ENCODE measurements around the gene TEX14. TPM values are rescaled to one million over a fixed set of nuclear protein-coding genes. Genes with fewer than 3 reads are reported as not detected.

Gene TEX14
- total RNA-seq, 1 experiment from 2014 or later: 0.89 TPM

GRCh38 chr17:58591455-58591854, 100.4 kb downstream of the TEX14 start:
- H3K36me3 ChIP-seq (ENCODE audit: control insufficient read depth in 1 of 2, insufficient read depth in 2 of 2, low read length in 2 of 2): no peaks in the 10 kb centered on the region
- no peak overlapping the region for H3K9ac ChIP-seq (ENCODE audit: low read length)
- H3K27ac ChIP-seq (ENCODE audit: low read depth, low read length): no peak overlapping the region
- H3K4me2 ChIP-seq (ENCODE audit: low read length): no peak overlapping the region
- H3K4me3 ChIP-seq (replicated peaks in 1 of 2; ENCODE audit: low read depth in 1 of 2, low read length in 2 of 2): no peak overlapping the region
- DNase-seq (ENCODE audit: low read depth, low spot score) (no peak), ATAC-seq (no peak)
- CTCF ChIA-PET: interaction anchor here (1.6 kb wide), 1 partner anchor 15 kb away, joined by 5 read pairs; no protein-coding TSS in a partner anchor
- no peaks in the 10 kb centered on the region for H3K9me3 ChIP-seq (ENCODE audit: control insufficient read depth in 1 of 2, insufficient read depth in 1 of 2, low read depth in 1 of 2, low read length in 2 of 2)
- no peak overlapping the region for H2AFZ ChIP-seq (ENCODE audit: low read depth, low read length, poor library complexity, severe bottlenecking)
- no peaks in the 10 kb centered on the region for H3K79me2 ChIP-seq (ENCODE audit: insufficient read depth, low read length)
- no TSS peak for BruUV-seq (replicated peaks)
- H3K27me3 ChIP-seq (ENCODE audit: insufficient read depth, low read length): no peaks in the 10 kb centered on the region
- intact Hi-C loops (cut with micrococcal nuclease): no loop called here
- no peaks in the 10 kb centered on the region for H4K20me1 ChIP-seq (ENCODE audit: insufficient read depth)
- no peak for TF ChIP-seq EZH2phosphoT487 (IDR thresholded peaks at IDR 0.05; ENCODE audit: borderline replicate concordance)
- no peak for TF ChIP-seq EZH2 (IDR thresholded peaks at IDR 0.05)
- peak in 2 of 3 experiments; percentile 31 to 42; a peak in 2 of 6 replicates for TF ChIP-seq CTCF (IDR thresholded peaks at IDR 0.05 in 2 of 3, conservative IDR thresholded peaks at IDR 0.05 in 1 of 3; ENCODE audit: borderline replicate concordance in 1 of 3, insufficient read depth in 1 of 3, low read depth in 2 of 3, low read length in 2 of 3)
- no peak for TF ChIP-seq RAD21 (IDR thresholded peaks at IDR 0.05; ENCODE audit: low read depth)
- H3K4me1 ChIP-seq (ENCODE audit: control insufficient read depth in 1 of 2, insufficient read depth in 2 of 2, low read length in 2 of 2): 0 out of 4 replicates have a peak, but pooled peaks cover 0 to 3% of the 10 kb centered on the region in 2 experiments
- POLR2A ChIA-PET: no interaction called here
- no peaks in the 10 kb centered on the region for H3K9me2 ChIP-seq (ENCODE audit: insufficient read depth)
- RAD21 ChIA-PET (ENCODE audit: low non-redundant PET in 1 of 2, low total read pairs in 2 of 2, uncharacterized antibody in 2 of 2, unreplicated experiment in 2 of 2): no interaction called here

GRCh38 chr17:58590377-58590776, 101.5 kb downstream of the TEX14 start:
- Histone ChIP-seq H3K4me3 (replicated peaks in 1 of 2; ENCODE audit: low read depth in 1 of 2, low read length in 2 of 2) (no peak overlapping the region), H3K9ac (ENCODE audit: low read length) (no peak overlapping the region), H3K9me2 (ENCODE audit: insufficient read depth) (no peaks in the 10 kb centered on the region), H3K79me2 (ENCODE audit: insufficient read depth, low read length) (no peaks in the 10 kb centered on the region), H3K27me3 (ENCODE audit: insufficient read depth, low read length) (no peaks in the 10 kb centered on the region), H4K20me1 (ENCODE audit: insufficient read depth) (no peaks in the 10 kb centered on the region), H3K27ac (ENCODE audit: low read depth, low read length) (no peak overlapping the region), H2AFZ (ENCODE audit: low read depth, low read length, poor library complexity, severe bottlenecking) (no peak overlapping the region), H3K4me2 (ENCODE audit: low read length) (no peak overlapping the region), H3K4me1 (ENCODE audit: control insufficient read depth in 1 of 2, insufficient read depth in 2 of 2, low read length in 2 of 2) (0 out of 4 replicates have a peak, but pooled peaks cover 0 to 2% of the 10 kb centered on the region in 2 experiments), H3K9me3 (ENCODE audit: control insufficient read depth in 1 of 2, insufficient read depth in 1 of 2, low read depth in 1 of 2, low read length in 2 of 2) (no peaks in the 10 kb centered on the region), H3K36me3 (ENCODE audit: control insufficient read depth in 1 of 2, insufficient read depth in 2 of 2, low read length in 2 of 2) (no peaks in the 10 kb centered on the region)
- no peak for TF ChIP-seq POLR2AphosphoS5 (IDR thresholded peaks at IDR 0.05; ENCODE audit: low read depth, low read length)
- no peak for TF ChIP-seq CTCF (IDR thresholded peaks at IDR 0.05 in 2 of 3, conservative IDR thresholded peaks at IDR 0.05 in 1 of 3; ENCODE audit: borderline replicate concordance in 1 of 3, insufficient read depth in 1 of 3, low read depth in 2 of 3, low read length in 2 of 3)
- TF ChIP-seq CBX3 (IDR thresholded peaks at IDR 0.05; ENCODE audit: low read depth): no peak
- no peak for TF ChIP-seq MAX (IDR thresholded peaks at IDR 0.05)
- TF ChIP-seq SP1 (IDR thresholded peaks at IDR 0.05; ENCODE audit: low read depth): no peak
- no peak for TF ChIP-seq ZNF274 (IDR thresholded peaks at IDR 0.05; ENCODE audit: low read depth, low read length)
- TF ChIP-seq ELF1 (IDR thresholded peaks at IDR 0.05; ENCODE audit: borderline replicate concordance, low read depth): no peak
- TF ChIP-seq EZH2phosphoT487 (IDR thresholded peaks at IDR 0.05; ENCODE audit: borderline replicate concordance): no peak
- no peak for TF ChIP-seq SRF (IDR thresholded peaks at IDR 0.05; ENCODE audit: low read depth)
- TF ChIP-seq RAD21 (IDR thresholded peaks at IDR 0.05; ENCODE audit: low read depth): no peak
- TF ChIP-seq CEBPB (IDR thresholded peaks at IDR 0.05; ENCODE audit: low read depth): no peak
- TF ChIP-seq JUND (IDR thresholded peaks at IDR 0.05): no peak
- ATAC-seq: no peak
- ChIA-PET POLR2A (no interaction called here), RAD21 (ENCODE audit: low non-redundant PET in 1 of 2, low total read pairs in 2 of 2, uncharacterized antibody in 2 of 2, unreplicated experiment in 2 of 2) (no interaction called here), CTCF (no interaction called here)
- intact Hi-C loops (cut with micrococcal nuclease): no loop called here
- BruUV-seq (replicated peaks): no TSS peak
- DNase-seq (ENCODE audit: low read depth, low spot score): no peak
